Vagina (tissue), 2 donors: ENCODE measurements around the gene CRYGC.

Experiments used
- CTCF ChIP-seq, 3 experiments: fragments of 450-650 bp in 2 of 3; fragments of 200-600 bp in 1 of 3; sonication (generic) in 1 of 3; IDR thresholded peaks; one replicate each; pipeline ENCODE4 v1.5.1; 2017 to 2019; ENCODE audit warnings: antibody characterized with exemption in 3 of 3, mild to moderate bottlenecking in 2 of 3, moderate library complexity in 2 of 3
- POLR2A ChIP-seq, 2 donors: fragments of 450-650 bp; IDR thresholded peaks; one replicate each; pipeline ENCODE4 v1.6.1; 2017; ENCODE audit warnings: antibody characterized with exemption in 2 of 2, mild to moderate bottlenecking in 2 of 2, moderate library complexity in 2 of 2
- POLR2AphosphoS5 ChIP-seq, 2 donors: sonication (generic); formaldehyde crosslinking; IDR thresholded peaks; one replicate each; pipeline ENCODE4 v1.9.0; 2017; ENCODE audit warnings: antibody characterized with exemption in 2 of 2, mild to moderate bottlenecking in 2 of 2, low read depth in 1 of 2; ENCODE audit not compliant: insufficient read depth in 1 of 2

- TF ChIP-seq CTCF (IDR thresholded peaks at IDR 0.05) (no peak), POLR2AphosphoS5 (IDR thresholded peaks at IDR 0.05; ENCODE audit: insufficient read depth in 1 of 2, low read depth in 1 of 2) (no peak), POLR2A (IDR thresholded peaks at IDR 0.05) (no peak)
Observed at GRCh38 chr2:208175840-208176153, 46.2 kb upstream of the CRYGC start.
